AG09309 (cell line): ENCODE data around the gene GGNBP2.

ENCODE experiments used
- DNase-seq: peaks from one replicate; pipeline ENCODE4 v3.0.0-alpha.2; 2010; ENCODE audit warnings: low read depth
- H3K4me3 ChIP-seq: 2 replicates; pipeline ENCODE4 v1.5.1; 2011; ENCODE audit warnings: mild to moderate bottlenecking, low read depth, low read length, moderate library complexity; ENCODE audit not compliant: control insufficient read depth
- CTCF ChIP-seq: IDR thresholded peaks from 2 replicates; pipeline ENCODE4 v1.5.1; 2011; ENCODE audit warnings: mild to moderate bottlenecking, low read depth, low read length, inconsistent platforms; ENCODE audit not compliant: insufficient read depth, control insufficient read depth; ENCODE audit errors: missing control alignments

The GGNBP2 gene

GRCh38 chr17:36514856-36515255, 29.9 kb upstream of the GGNBP2 start:
- H3K4me3 ChIP-seq = no peak overlapping the region
- no peak for TF ChIP-seq CTCF
- DNase-seq = no peak

GRCh38 chr17:36515837-36516236, 28.9 kb upstream of the GGNBP2 start:
- no peak for DNase-seq
- no peak overlapping the region for H3K4me3 ChIP-seq
- TF ChIP-seq CTCF = no peak

- no peak for DNase-seq
- no peak overlapping the region for H3K4me3 ChIP-seq
- TF ChIP-seq CTCF = no peak
These were observed 21.6 kb upstream of the GGNBP2 start for GRCh38 chr17:36523113-36523512.

- no peak for TF ChIP-seq CTCF
- no peak for DNase-seq
- H3K4me3 ChIP-seq = no peak overlapping the region
These were observed 20.3 kb upstream of the GGNBP2 start for GRCh38 chr17:36524428-36524876.

GRCh38 chr17:36525113-36525512, 19.6 kb upstream of the GGNBP2 start:
- TF ChIP-seq CTCF = no peak
- no peak for DNase-seq
- H3K4me3 ChIP-seq = no peak overlapping the region

GRCh38 chr17:36525888-36526287, 18.8 kb upstream of the GGNBP2 start:
- DNase-seq = no peak
- no peak for TF ChIP-seq CTCF
- no peak overlapping the region for H3K4me3 ChIP-seq
